A549 (cell line): ENCODE data around the gene FBXW5.

Experiments
- CBX2 ChIP-seq: fragments of 200-600 bp; sonication (generic); IDR thresholded peaks from 2 replicates; pipeline ENCODE4 v1.6.1; 2016; ENCODE audit warnings: low read depth, mild to moderate bottlenecking, borderline replicate concordance
- CEBPB ChIP-seq, 2 experiments: fragments of >200 bp in 1 of 2; sonication (Bioruptor Twin) in 1 of 2; formaldehyde crosslinking in 1 of 2; IDR thresholded peaks; 2 replicates each; pipeline ENCODE4 v1.6.1; 2012 to 2016
- FOSL2 ChIP-seq, 2 experiments: fragments of 450-650 bp in 1 of 2; fragments of >200 bp in 1 of 2; sonication (Bioruptor Twin) in 1 of 2; formaldehyde crosslinking; IDR thresholded peaks; 2 replicates each; pipeline versions ENCODE4 v1.5.0 to v1.6.1; 2016 to 2020; ENCODE audit warnings: mild to moderate bottlenecking in 1 of 2, moderate library complexity in 1 of 2
- HOXB13 ChIP-seq: fragments of 250-450 bp; sonication (Bioruptor Pico); IDR thresholded peaks from 2 replicates; pipeline ENCODE4 v1.5.0; 2020; ENCODE audit warnings: low read depth, mild to moderate bottlenecking, moderate library complexity
- MYC ChIP-seq: IDR thresholded peaks from 2 replicates; pipeline ENCODE4 v1.6.1; 2012; ENCODE audit warnings: mild to moderate bottlenecking, inconsistent platforms, low read length, improper control_type of control experiment, borderline replicate concordance
- PHF8 ChIP-seq: fragments of 200-600 bp; sonication (generic); IDR thresholded peaks from 2 replicates; pipeline ENCODE4 v1.6.1; 2016; ENCODE audit warnings: low read depth, mild to moderate bottlenecking, antibody characterized with exemption, moderate library complexity, borderline replicate concordance
- POLR2A ChIP-seq: IDR thresholded peaks from 2 replicates; pipeline ENCODE4 v1.6.1; 2012; ENCODE audit warnings: mild to moderate bottlenecking, low read length
- TF ChIP-seq, protein P1 (sequence below): fragments of 200-600 bp; sonication (generic); IDR thresholded peaks from 2 replicates; pipeline ENCODE4 v1.6.1; 2016; ENCODE audit warnings: antibody characterized with exemption, mild to moderate bottlenecking, moderate library complexity
- TF ChIP-seq, protein P2 (sequence below): fragments of >200 bp; sonication (Bioruptor Twin); formaldehyde crosslinking; IDR thresholded peaks from 3 replicates; pipeline ENCODE4 v1.5.1; 2016
- TF ChIP-seq, protein P3 (sequence below): fragments of 150-350 bp; IDR thresholded peaks from 2 replicates; pipeline ENCODE4 v1.6.1; 2014; ENCODE audit warnings: low read depth, mild to moderate bottlenecking, low read length

DNA sequence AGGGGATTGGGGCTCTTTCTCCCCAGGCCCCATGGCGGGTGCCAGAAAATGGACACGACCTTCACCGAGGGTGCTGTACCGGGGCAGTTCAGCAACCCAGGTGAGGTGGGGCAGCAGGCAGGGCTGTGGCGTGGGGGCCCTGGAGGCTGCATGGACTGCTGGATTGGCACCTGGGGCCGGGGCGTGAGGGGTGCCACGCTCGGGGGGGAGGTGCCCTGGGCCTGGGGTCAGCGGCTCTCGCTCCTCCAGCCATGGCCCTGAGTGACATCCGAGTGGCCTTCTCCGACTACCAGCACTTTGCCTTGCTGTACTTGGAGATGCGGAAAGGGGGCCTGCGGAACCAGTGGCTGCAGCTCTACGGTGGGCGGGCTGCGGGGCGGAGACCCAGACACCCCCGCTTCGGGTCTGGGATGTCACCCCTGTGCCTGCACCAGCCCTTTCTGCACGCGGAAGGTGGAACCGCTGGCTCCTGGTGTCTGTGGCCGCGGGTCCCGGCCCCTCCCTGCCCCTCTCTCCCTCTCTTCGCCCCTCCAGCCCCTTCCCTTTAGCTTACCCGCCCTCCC is 40.0 kb upstream of the FBXW5 start:
- TF ChIP-seq CEBPB (IDR thresholded peaks at IDR 0.05), result no peak
- no peak for TF ChIP-seq HOXB13 (CRISPR knock-in tag)
- TF ChIP-seq, protein P1, sequence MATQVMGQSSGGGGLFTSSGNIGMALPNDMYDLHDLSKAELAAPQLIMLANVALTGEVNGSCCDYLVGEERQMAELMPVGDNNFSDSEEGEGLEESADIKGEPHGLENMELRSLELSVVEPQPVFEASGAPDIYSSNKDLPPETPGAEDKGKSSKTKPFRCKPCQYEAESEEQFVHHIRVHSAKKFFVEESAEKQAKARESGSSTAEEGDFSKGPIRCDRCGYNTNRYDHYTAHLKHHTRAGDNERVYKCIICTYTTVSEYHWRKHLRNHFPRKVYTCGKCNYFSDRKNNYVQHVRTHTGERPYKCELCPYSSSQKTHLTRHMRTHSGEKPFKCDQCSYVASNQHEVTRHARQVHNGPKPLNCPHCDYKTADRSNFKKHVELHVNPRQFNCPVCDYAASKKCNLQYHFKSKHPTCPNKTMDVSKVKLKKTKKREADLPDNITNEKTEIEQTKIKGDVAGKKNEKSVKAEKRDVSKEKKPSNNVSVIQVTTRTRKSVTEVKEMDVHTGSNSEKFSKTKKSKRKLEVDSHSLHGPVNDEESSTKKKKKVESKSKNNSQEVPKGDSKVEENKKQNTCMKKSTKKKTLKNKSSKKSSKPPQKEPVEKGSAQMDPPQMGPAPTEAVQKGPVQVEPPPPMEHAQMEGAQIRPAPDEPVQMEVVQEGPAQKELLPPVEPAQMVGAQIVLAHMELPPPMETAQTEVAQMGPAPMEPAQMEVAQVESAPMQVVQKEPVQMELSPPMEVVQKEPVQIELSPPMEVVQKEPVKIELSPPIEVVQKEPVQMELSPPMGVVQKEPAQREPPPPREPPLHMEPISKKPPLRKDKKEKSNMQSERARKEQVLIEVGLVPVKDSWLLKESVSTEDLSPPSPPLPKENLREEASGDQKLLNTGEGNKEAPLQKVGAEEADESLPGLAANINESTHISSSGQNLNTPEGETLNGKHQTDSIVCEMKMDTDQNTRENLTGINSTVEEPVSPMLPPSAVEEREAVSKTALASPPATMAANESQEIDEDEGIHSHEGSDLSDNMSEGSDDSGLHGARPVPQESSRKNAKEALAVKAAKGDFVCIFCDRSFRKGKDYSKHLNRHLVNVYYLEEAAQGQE, result no peak
- TF ChIP-seq, protein P2, sequence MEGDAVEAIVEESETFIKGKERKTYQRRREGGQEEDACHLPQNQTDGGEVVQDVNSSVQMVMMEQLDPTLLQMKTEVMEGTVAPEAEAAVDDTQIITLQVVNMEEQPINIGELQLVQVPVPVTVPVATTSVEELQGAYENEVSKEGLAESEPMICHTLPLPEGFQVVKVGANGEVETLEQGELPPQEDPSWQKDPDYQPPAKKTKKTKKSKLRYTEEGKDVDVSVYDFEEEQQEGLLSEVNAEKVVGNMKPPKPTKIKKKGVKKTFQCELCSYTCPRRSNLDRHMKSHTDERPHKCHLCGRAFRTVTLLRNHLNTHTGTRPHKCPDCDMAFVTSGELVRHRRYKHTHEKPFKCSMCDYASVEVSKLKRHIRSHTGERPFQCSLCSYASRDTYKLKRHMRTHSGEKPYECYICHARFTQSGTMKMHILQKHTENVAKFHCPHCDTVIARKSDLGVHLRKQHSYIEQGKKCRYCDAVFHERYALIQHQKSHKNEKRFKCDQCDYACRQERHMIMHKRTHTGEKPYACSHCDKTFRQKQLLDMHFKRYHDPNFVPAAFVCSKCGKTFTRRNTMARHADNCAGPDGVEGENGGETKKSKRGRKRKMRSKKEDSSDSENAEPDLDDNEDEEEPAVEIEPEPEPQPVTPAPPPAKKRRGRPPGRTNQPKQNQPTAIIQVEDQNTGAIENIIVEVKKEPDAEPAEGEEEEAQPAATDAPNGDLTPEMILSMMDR, result no peak
- TF ChIP-seq FOSL2 (IDR thresholded peaks at IDR 0.05), result no peak
- no peak for TF ChIP-seq FOSL2 (CRISPR knock-in tag; IDR thresholded peaks at IDR 0.05)
- TF ChIP-seq, protein P3, sequence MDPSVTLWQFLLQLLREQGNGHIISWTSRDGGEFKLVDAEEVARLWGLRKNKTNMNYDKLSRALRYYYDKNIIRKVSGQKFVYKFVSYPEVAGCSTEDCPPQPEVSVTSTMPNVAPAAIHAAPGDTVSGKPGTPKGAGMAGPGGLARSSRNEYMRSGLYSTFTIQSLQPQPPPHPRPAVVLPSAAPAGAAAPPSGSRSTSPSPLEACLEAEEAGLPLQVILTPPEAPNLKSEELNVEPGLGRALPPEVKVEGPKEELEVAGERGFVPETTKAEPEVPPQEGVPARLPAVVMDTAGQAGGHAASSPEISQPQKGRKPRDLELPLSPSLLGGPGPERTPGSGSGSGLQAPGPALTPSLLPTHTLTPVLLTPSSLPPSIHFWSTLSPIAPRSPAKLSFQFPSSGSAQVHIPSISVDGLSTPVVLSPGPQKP, result no peak
- TF ChIP-seq MYC, result no peak
- TF ChIP-seq PHF8, result no peak
- TF ChIP-seq POLR2A, result no peak
- no peak for TF ChIP-seq CBX2
